Hepatocyte (in vitro differentiated cells): ENCODE results near the gene SPATS1. TPM values are rescaled to one million over a fixed set of nuclear protein-coding genes. Genes with fewer than 3 reads are reported as not detected.
A peak's percentile ranks its signal among the peaks of the same experiment; 100 is the strongest.

Source experiments
- DNase-seq: peaks from one replicate; pipeline ENCODE4 v3.0.0-alpha.2; 2016; ENCODE audit warnings: low spot score
- H2AFZ ChIP-seq: fragments of 200-600 bp; sonication (generic); 2 replicates; pipeline ENCODE4 v1.6.0; 2016; ENCODE audit warnings: antibody characterized with exemption, mild to moderate bottlenecking
- H3K27ac ChIP-seq: fragments of 200-600 bp; sonication (generic); 2 replicates; pipeline ENCODE4 v1.5.1; 2016; ENCODE audit warnings: mild to moderate bottlenecking
- H3K27me3 ChIP-seq: fragments of 200-600 bp; sonication (generic); 2 replicates; pipeline ENCODE4 v1.6.1; 2016
- H3K36me3 ChIP-seq: fragments of 200-600 bp; sonication (generic); replicated peaks from 2 replicates; pipeline ENCODE4 v1.5.1; 2016; ENCODE audit warnings: low read depth; ENCODE audit not compliant: insufficient read depth
- H3K4me1 ChIP-seq: fragments of 200-600 bp; sonication (generic); 2 replicates; pipeline ENCODE4 v1.5.1; 2016; ENCODE audit warnings: mild to moderate bottlenecking, moderate library complexity; ENCODE audit not compliant: insufficient read depth
- H3K4me2 ChIP-seq: fragments of 200-600 bp; sonication (generic); 2 replicates; pipeline ENCODE4 v1.6.0; 2016
- H3K4me3 ChIP-seq: fragments of 200-600 bp; sonication (generic); 2 replicates; pipeline ENCODE4 v1.5.1; 2016; ENCODE audit warnings: mild to moderate bottlenecking
- H3K79me2 ChIP-seq: fragments of 200-600 bp; sonication (generic); 2 replicates; pipeline ENCODE4 v1.6.0; 2017; ENCODE audit warnings: mild to moderate bottlenecking
- H3K9me2 ChIP-seq: fragments of 200-600 bp; sonication (generic); replicated peaks from 2 replicates; pipeline ENCODE4 v1.6.0; 2017; ENCODE audit warnings: mild to moderate bottlenecking; ENCODE audit not compliant: insufficient read depth
- H3K9me3 ChIP-seq: fragments of 200-600 bp; sonication (generic); 2 replicates; pipeline ENCODE4 v1.5.1; 2016; ENCODE audit warnings: low read depth, mild to moderate bottlenecking
- H4K20me1 ChIP-seq: fragments of 200-600 bp; sonication (generic); 2 replicates; pipeline ENCODE4 v1.6.0; 2016; ENCODE audit warnings: mild to moderate bottlenecking; ENCODE audit not compliant: insufficient read depth, poor library complexity, severe bottlenecking
- EZH2 ChIP-seq: fragments of 200-600 bp; sonication (generic); IDR thresholded peaks from 2 replicates; pipeline ENCODE4 v1.6.1; 2016; ENCODE audit warnings: antibody characterized with exemption, mild to moderate bottlenecking, borderline replicate concordance
- EZH2phosphoT487 ChIP-seq: fragments of 200-600 bp; sonication (generic); IDR thresholded peaks from one replicate; pipeline ENCODE4 v1.6.1; 2018; ENCODE audit warnings: antibody characterized with exemption, mild to moderate bottlenecking, low read depth, moderate library complexity; ENCODE audit not compliant: unreplicated experiment, severe bottlenecking
- WGBS: methylation state at CpG from one replicate; pipeline ENCODE4 v1.1.6; 2016; ENCODE audit warnings: low lambda C conversion rate; ENCODE audit errors: missing lambda C conversion rate; 5-methylcytosine and 5-hydroxymethylcytosine counted together
- polyA plus RNA-seq: library from polyadenylated mRNA; unstranded; fragments of >200 nt; fragmentation: Nextera tagmentation; extraction: Ambion mirVana; gene quantifications from 2 replicates; pipeline ENCODE4 v1.2.1, GENCODE V29; 2016
- total RNA-seq: library from RNA; depleted of rRNA; stranded (reverse); fragments of >200 nt; gene quantifications from 2 replicates; pipeline ENCODE4 v1.2.3, GENCODE V29; 2014
- TF ChIP-seq, protein P1 (sequence below): fragments of 200-600 bp; sonication (generic); IDR thresholded peaks from 2 replicates; pipeline ENCODE4 v1.5.1; 2016; ENCODE audit warnings: antibody characterized with exemption, mild to moderate bottlenecking; ENCODE audit not compliant: poor library complexity

SPATS1 gene
- total and polyA plus RNA-seq, 2 experiments from 2014 or later = not detected

DNA sequence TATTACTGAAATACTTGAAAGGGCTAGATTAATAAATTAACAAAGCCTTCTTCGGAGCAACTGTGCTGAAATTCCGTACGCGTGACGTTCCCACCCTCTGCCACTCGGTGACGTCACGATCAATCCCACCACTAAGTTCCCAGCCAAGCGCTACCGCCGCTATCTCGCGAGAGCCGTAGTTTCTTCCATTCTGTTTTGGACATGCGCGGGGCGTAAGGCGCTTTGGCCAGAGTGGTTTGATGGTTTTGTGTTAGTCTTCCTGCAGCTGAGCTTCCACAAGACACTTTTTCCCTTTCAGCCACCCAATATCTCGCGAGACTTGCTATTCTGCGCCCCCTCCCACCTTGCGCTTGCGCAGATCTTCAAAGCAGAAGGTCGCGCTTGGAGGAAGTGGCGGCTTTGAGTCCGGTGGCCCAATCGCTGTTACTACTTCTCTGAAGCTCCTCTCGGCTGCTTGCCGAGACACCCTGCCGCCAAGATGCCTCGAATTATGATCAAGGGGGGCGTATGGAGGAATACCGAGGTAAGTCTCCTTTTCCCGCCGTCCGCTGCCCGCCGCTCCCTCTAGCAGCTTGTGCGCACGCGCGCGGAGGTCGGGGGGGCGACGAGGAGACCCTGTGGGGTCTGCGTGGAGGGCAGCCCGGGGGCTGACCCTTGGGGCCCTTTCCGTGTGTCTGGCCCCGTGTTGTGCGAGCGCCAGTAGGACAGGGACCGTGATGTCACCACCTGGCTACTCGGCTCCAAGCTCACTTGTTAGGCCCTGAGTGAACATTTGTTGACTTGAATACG lies 45.1 kb downstream of the SPATS1 start, which contains the start of gene CDC5L:
TSS of gene CDC5L (plus strand) at position 361 of the 789 bp plus-strand sequence. CDS start at position 479, 118 bp downstream.
- H3K4me2 ChIP-seq = peak within 1 kb of the TSS; percentile 78
- no peaks in the 10 kb centered on the region for H3K9me2 ChIP-seq
- TF ChIP-seq EZH2 (no peak), EZH2phosphoT487 (no peak)
- TF ChIP-seq, protein P1, sequence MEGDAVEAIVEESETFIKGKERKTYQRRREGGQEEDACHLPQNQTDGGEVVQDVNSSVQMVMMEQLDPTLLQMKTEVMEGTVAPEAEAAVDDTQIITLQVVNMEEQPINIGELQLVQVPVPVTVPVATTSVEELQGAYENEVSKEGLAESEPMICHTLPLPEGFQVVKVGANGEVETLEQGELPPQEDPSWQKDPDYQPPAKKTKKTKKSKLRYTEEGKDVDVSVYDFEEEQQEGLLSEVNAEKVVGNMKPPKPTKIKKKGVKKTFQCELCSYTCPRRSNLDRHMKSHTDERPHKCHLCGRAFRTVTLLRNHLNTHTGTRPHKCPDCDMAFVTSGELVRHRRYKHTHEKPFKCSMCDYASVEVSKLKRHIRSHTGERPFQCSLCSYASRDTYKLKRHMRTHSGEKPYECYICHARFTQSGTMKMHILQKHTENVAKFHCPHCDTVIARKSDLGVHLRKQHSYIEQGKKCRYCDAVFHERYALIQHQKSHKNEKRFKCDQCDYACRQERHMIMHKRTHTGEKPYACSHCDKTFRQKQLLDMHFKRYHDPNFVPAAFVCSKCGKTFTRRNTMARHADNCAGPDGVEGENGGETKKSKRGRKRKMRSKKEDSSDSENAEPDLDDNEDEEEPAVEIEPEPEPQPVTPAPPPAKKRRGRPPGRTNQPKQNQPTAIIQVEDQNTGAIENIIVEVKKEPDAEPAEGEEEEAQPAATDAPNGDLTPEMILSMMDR = no peak
- H2AFZ ChIP-seq = peak within 1 kb of the TSS; percentile 72
- peaks cover 24% of the 10 kb centered on the region for H4K20me1 ChIP-seq
- H3K9me3 ChIP-seq = no peaks in the 10 kb centered on the region
- under 1% methylated on average over 53 of the region's 56 CpGs for WGBS
- no peaks in the 10 kb centered on the region for H3K36me3 ChIP-seq
- peak within 1 kb of the TSS; percentile 94 for H3K27ac ChIP-seq
- no peaks in the 10 kb centered on the region for H3K27me3 ChIP-seq
- peaks cover 11% of the 10 kb centered on the region for H3K4me1 ChIP-seq
- peak; percentile 98 for DNase-seq
- H3K4me3 ChIP-seq = peak within 1 kb of the TSS; percentile 68
- H3K79me2 ChIP-seq = peaks cover 39% of the 10 kb centered on the region

DNA sequence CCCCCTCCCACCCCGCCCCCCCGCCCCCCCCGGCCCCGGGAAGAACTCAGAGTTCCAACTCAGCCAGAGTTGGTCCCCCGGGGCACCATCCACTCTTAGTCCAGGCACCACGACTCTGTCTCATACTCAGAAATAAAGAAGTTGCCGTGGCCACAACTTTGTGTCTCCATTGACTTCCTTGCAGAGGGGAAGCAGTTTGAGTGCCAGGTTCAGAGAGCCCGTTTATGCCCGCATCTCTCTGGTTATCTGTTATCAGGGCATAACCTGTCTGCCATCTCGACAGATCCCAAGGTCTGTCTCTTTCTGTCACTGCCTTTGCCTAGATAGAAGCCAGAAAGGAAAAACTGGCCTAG lies 45.7 kb downstream of the SPATS1 start:
- H3K79me2 ChIP-seq = peaks cover 45% of the 10 kb centered on the region
- TF ChIP-seq, protein P1 = no peak
- TF ChIP-seq EZH2phosphoT487 (no peak), EZH2 (no peak)
- H3K36me3 ChIP-seq = no peaks in the 10 kb centered on the region
- H3K27ac ChIP-seq = peak overlapping the region; percentile 94
- WGBS = 2% methylated on average over 6 of the region's 10 CpGs
- H3K4me2 ChIP-seq = peak overlapping the region; percentile 78
- DNase-seq = no peak
- H3K4me3 ChIP-seq = peak overlapping the region; percentile 68
- H3K27me3 ChIP-seq = no peaks in the 10 kb centered on the region
- peak overlapping the region; percentile 63 for H2AFZ ChIP-seq
- peaks cover 11% of the 10 kb centered on the region for H3K4me1 ChIP-seq
- H3K9me2 ChIP-seq = no peaks in the 10 kb centered on the region
- no peaks in the 10 kb centered on the region for H3K9me3 ChIP-seq
- peaks cover 24% of the 10 kb centered on the region for H4K20me1 ChIP-seq

DNA sequence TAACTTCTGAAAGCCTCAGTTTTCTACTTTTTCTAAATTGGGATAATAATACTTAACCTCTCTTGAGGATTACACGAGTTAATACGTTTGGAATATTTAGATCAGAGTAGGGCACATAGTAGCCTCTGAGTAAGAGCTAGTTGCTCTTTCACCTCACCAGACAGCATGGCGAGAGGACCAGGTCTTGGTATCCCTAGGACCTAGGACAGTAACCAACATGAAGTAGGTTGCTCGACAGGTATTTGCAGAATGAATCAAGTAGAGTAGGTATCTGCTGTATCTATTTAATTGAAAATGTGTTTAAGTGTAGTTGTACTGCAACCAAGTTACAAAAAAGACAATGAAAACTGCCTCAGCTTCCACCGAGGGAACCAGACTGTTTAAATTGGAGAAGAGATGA lies 46.4 kb downstream of the SPATS1 start:
- WGBS = 71% methylated on average over 5 of the region's 5 CpGs
- Histone ChIP-seq H3K4me3 (peak overlapping the region; percentile 68), H3K9me3 (no peaks in the 10 kb centered on the region)

More for the DNA sequence above, 46.4 kb downstream of the SPATS1 start:
- Histone ChIP-seq H3K36me3 (no peaks in the 10 kb centered on the region), H3K27me3 (no peaks in the 10 kb centered on the region), H3K79me2 (peaks cover 53% of the 10 kb centered on the region), H3K4me2 (peak overlapping the region; percentile 78), H2AFZ (no peak overlapping the region), H3K9me2 (no peaks in the 10 kb centered on the region), H3K27ac (no peak overlapping the region), H3K4me1 (peaks cover 11% of the 10 kb centered on the region), H4K20me1 (peaks cover 24% of the 10 kb centered on the region)
- TF ChIP-seq EZH2 (no peak), EZH2phosphoT487 (no peak)
- TF ChIP-seq, protein P1 = no peak
- no peak for DNase-seq
